Naive B cell (primary cell): ENCODE results near the gene PAPOLA. TPM values are rescaled to one million over a fixed set of nuclear protein-coding genes. Genes with fewer than 3 reads are reported as not detected.
A peak's percentile ranks its signal among the peaks of the same experiment; 100 is the strongest.

Experiments used
- ATAC-seq, 2 donors: fragments of 150-1000 bp; cut with Tn5 transposase; 2 replicates each; pipeline ENCODE4 v1.10.0; 2021; ENCODE audit warnings: low read depth in 2 of 2, mild to moderate bottlenecking in 2 of 2, moderate library complexity in 2 of 2
- DNase-seq: peaks from one replicate; pipeline ENCODE4 v3.0.0; 2022
- H3K27ac Mint-ChIP-seq, 6 donors: one replicate each; pipeline ENCODE4 v1.8.0; 2020 to 2022; ENCODE audit warnings: mild to moderate bottlenecking in 6 of 6, mixed read lengths in 6 of 6, moderate library complexity in 5 of 6, inconsistent platforms in 2 of 6
- H3K27me3 Mint-ChIP-seq, 3 donors: one replicate each; pipeline ENCODE4 v1.8.0; 2021 to 2022; ENCODE audit warnings: mixed read lengths in 3 of 3, mild to moderate bottlenecking in 1 of 3
- H3K36me3 Mint-ChIP-seq, 2 donors: one replicate each; pipeline ENCODE4 v1.8.0; 2020 to 2022; ENCODE audit warnings: mixed read lengths in 2 of 2, inconsistent platforms in 1 of 2, mild to moderate bottlenecking in 1 of 2
- H3K4me1 Mint-ChIP-seq, 3 donors: one replicate each; pipeline ENCODE4 v1.8.0; 2020 to 2022; ENCODE audit warnings: mixed read lengths in 3 of 3, inconsistent platforms in 1 of 3, mild to moderate bottlenecking in 1 of 3, moderate library complexity in 1 of 3
- H3K4me3 Mint-ChIP-seq, 8 donors: one replicate each; pipeline ENCODE4 v1.8.0; 2020 to 2022; ENCODE audit warnings: mild to moderate bottlenecking in 8 of 8, mixed read lengths in 8 of 8, moderate library complexity in 8 of 8, inconsistent platforms in 2 of 8
- H3K9me3 Mint-ChIP-seq, 7 donors: one replicate each; pipeline ENCODE4 v1.8.0; 2020 to 2022; ENCODE audit warnings: mixed read lengths in 7 of 7, mild to moderate bottlenecking in 5 of 7, inconsistent platforms in 2 of 7, moderate library complexity in 1 of 7
- polyA plus RNA-seq, 6 donors: library from polyadenylated mRNA; unstranded; fragments of 300-500 nt; fragmentation: Illumina TruSeq; gene quantifications; one replicate each; pipeline ENCODE4 v1.2.3, GENCODE V29; 2021; ENCODE audit warnings: low read depth in 6 of 6

The PAPOLA gene
- polyA plus RNA-seq, 6 donors from 2014 or later, result 100 to 157 (median 128) TPM

GRCh38 chr14:96508900-96509299, 6.7 kb downstream of the PAPOLA start:
- Mint-ChIP-seq H3K4me1 (peaks cover 57 to 94% (median 78%) of the 10 kb centered on the region in 3 donors), H3K27ac (peak overlapping the region in 4 of 6 donors; percentile 33 to 78 (median 66)), H3K9me3 (no peaks in the 10 kb centered on the region), H3K4me3 (peak overlapping the region in 3 of 8 donors; percentile 31 to 66 (median 39)), H3K36me3 (no peaks in the 10 kb centered on the region), H3K27me3 (no peaks in the 10 kb centered on the region)
- DNase-seq (no peak), ATAC-seq (no peak)

- Mint-ChIP-seq H3K9me3 (no peaks in the 10 kb centered on the region), H3K27ac (peak overlapping the region in 5 of 6 donors; percentile 33 to 78 (median 74)), H3K36me3 (no peaks in the 10 kb centered on the region), H3K4me3 (peak overlapping the region in 2 of 8 donors; percentile 47 to 49), H3K27me3 (no peaks in the 10 kb centered on the region), H3K4me1 (peaks cover 52 to 94% (median 78%) of the 10 kb centered on the region in 3 donors)
- DNase-seq (no peak), ATAC-seq (peak; percentile 32 to 41)
These were observed 7.4 kb downstream of the PAPOLA start for GRCh38 chr14:96509457-96510090.

GRCh38 chr14:96511146-96511545, 9.0 kb downstream of the PAPOLA start:
- H3K27me3 Mint-ChIP-seq, result no peaks in the 10 kb centered on the region
- peak overlapping the region in 6 of 8 donors; percentile 1 to 63 (median 39) for H3K4me3 Mint-ChIP-seq
- no peaks in the 10 kb centered on the region for H3K36me3 Mint-ChIP-seq
- H3K4me1 Mint-ChIP-seq, result peaks cover 52 to 92% (median 77%) of the 10 kb centered on the region in 3 donors
- DNase-seq, result no peak
- peak overlapping the region in 5 of 6 donors; percentile 42 to 74 (median 49) for H3K27ac Mint-ChIP-seq
- H3K9me3 Mint-ChIP-seq, result no peaks in the 10 kb centered on the region
- no peak for ATAC-seq

- Mint-ChIP-seq H3K9me3 (no peaks in the 10 kb centered on the region), H3K4me1 (peaks cover 56 to 92% (median 76%) of the 10 kb centered on the region in 3 donors), H3K27ac (peak overlapping the region in 5 of 6 donors; percentile 7 to 74 (median 49)), H3K36me3 (no peaks in the 10 kb centered on the region), H3K4me3 (peak overlapping the region in 5 of 8 donors; percentile 1 to 63 (median 28)), H3K27me3 (no peaks in the 10 kb centered on the region)
- DNase-seq, result no peak
- ATAC-seq, result no peak
These were observed 9.5 kb downstream of the PAPOLA start for GRCh38 chr14:96511667-96512066.

GRCh38 chr14:96512122-96512521, 9.9 kb downstream of the PAPOLA start:
- Mint-ChIP-seq H3K36me3 (no peaks in the 10 kb centered on the region), H3K4me3 (peak overlapping the region in 5 of 8 donors; percentile 32 to 52 (median 41)), H3K27ac (peak overlapping the region in 2 of 6 donors; percentile 68 to 77), H3K9me3 (no peaks in the 10 kb centered on the region), H3K27me3 (no peaks in the 10 kb centered on the region), H3K4me1 (peaks cover 60 to 93% (median 79%) of the 10 kb centered on the region in 3 donors)
- ATAC-seq, result peak in 1 of 2 donors; percentile 11
- DNase-seq, result no peak

GRCh38 chr14:96512602-96513397, 10.6 kb downstream of the PAPOLA start:
- H3K27ac Mint-ChIP-seq, result peak overlapping the region in 5 of 6 donors; percentile 64 to 87 (median 77)
- H3K9me3 Mint-ChIP-seq, result no peaks in the 10 kb centered on the region
- peaks cover 65 to 93% (median 84%) of the 10 kb centered on the region in 3 donors for H3K4me1 Mint-ChIP-seq
- ATAC-seq (peak; percentile 50), DNase-seq (no peak)
- no peaks in the 10 kb centered on the region for H3K36me3 Mint-ChIP-seq
- peak overlapping the region in 6 of 8 donors; percentile 32 to 59 (median 45) for H3K4me3 Mint-ChIP-seq
- H3K27me3 Mint-ChIP-seq, result no peaks in the 10 kb centered on the region

- peak overlapping the region; percentile 2 to 86 (median 74) for H3K4me3 Mint-ChIP-seq
- peak overlapping the region; percentile 49 to 91 (median 78) for H3K27ac Mint-ChIP-seq
- ATAC-seq, result peak; percentile 60 to 65
- H3K27me3 Mint-ChIP-seq, result no peaks in the 10 kb centered on the region
- no peaks in the 10 kb centered on the region for H3K9me3 Mint-ChIP-seq
- no peak for DNase-seq
- no peaks in the 10 kb centered on the region for H3K36me3 Mint-ChIP-seq
- H3K4me1 Mint-ChIP-seq, result peaks cover 53 to 94% (median 84%) of the 10 kb centered on the region in 3 donors
These were observed 12.5 kb downstream of the PAPOLA start for GRCh38 chr14:96514694-96515093.

GRCh38 chr14:96515731-96516130, 13.5 kb downstream of the PAPOLA start:
- Mint-ChIP-seq H3K9me3 (no peaks in the 10 kb centered on the region), H3K27me3 (no peaks in the 10 kb centered on the region)

GRCh38 chr14:96516351-96516750, 14.2 kb downstream of the PAPOLA start:
- H3K4me3 Mint-ChIP-seq, result peak overlapping the region in 4 of 8 donors; percentile 21 to 64 (median 28)
- no peak for DNase-seq
- peaks cover 0 to 5% of the 10 kb centered on the region in 2 donors for H3K36me3 Mint-ChIP-seq
- H3K27ac Mint-ChIP-seq, result peak overlapping the region in 5 of 6 donors; percentile 33 to 90 (median 76)
- peaks cover 53 to 86% (median 76%) of the 10 kb centered on the region in 3 donors for H3K4me1 Mint-ChIP-seq
- ATAC-seq, result no peak
- H3K27me3 Mint-ChIP-seq, result no peaks in the 10 kb centered on the region
- H3K9me3 Mint-ChIP-seq, result no peaks in the 10 kb centered on the region

More at GRCh38 chr14:96515731-96516130, 13.5 kb downstream of the PAPOLA start:
- Mint-ChIP-seq H3K4me3 (peak overlapping the region in 4 of 8 donors; percentile 13 to 64 (median 42)), H3K36me3 (peaks cover 0 to 5% of the 10 kb centered on the region in 2 donors), H3K4me1 (peaks cover 59 to 91% (median 82%) of the 10 kb centered on the region in 3 donors), H3K27ac (peak overlapping the region; percentile 9 to 95 (median 79))
- ATAC-seq (no peak), DNase-seq (no peak)

GRCh38 chr14:96519970-96520369, 17.8 kb downstream of the PAPOLA start:
- Mint-ChIP-seq H3K36me3 (peaks cover 0 to 5% of the 10 kb centered on the region in 2 donors), H3K27ac (peak overlapping the region; percentile 62 to 96 (median 89)), H3K4me3 (peak overlapping the region in 5 of 8 donors; percentile 12 to 67 (median 60)), H3K9me3 (no peaks in the 10 kb centered on the region), H3K27me3 (no peaks in the 10 kb centered on the region), H3K4me1 (peaks cover 35 to 58% (median 47%) of the 10 kb centered on the region in 3 donors)
- DNase-seq (peak; percentile 44), ATAC-seq (peak; percentile 97 to 98)

GRCh38 chr14:96525452-96525851, 23.3 kb downstream of the PAPOLA start:
- peak overlapping the region in 1 of 6 donors; percentile 42 for H3K27ac Mint-ChIP-seq
- H3K4me3 Mint-ChIP-seq, result no peak overlapping the region
- no peak for ATAC-seq
- H3K9me3 Mint-ChIP-seq, result no peaks in the 10 kb centered on the region
- no peaks in the 10 kb centered on the region for H3K27me3 Mint-ChIP-seq
- DNase-seq, result no peak
- H3K4me1 Mint-ChIP-seq, result peaks cover 5 to 8% (median 6%) of the 10 kb centered on the region in 3 donors
- peaks cover 6 to 10% of the 10 kb centered on the region in 2 donors for H3K36me3 Mint-ChIP-seq

- Mint-ChIP-seq H3K27ac (peak overlapping the region in 1 of 6 donors; percentile 42), H3K4me3 (no peak overlapping the region), H3K4me1 (no peaks in the 10 kb centered on the region), H3K36me3 (no peaks in the 10 kb centered on the region), H3K27me3 (no peaks in the 10 kb centered on the region), H3K9me3 (no peaks in the 10 kb centered on the region)
- DNase-seq (no peak), ATAC-seq (no peak)
These were observed 30.4 kb downstream of the PAPOLA start for GRCh38 chr14:96532632-96533031.

GRCh38 chr14:96536807-96537206, 34.6 kb downstream of the PAPOLA start:
- no peaks in the 10 kb centered on the region for H3K27me3 Mint-ChIP-seq
- ATAC-seq, result no peak
- H3K36me3 Mint-ChIP-seq, result no peaks in the 10 kb centered on the region
- peaks cover 0 to 3% (median 0%) of the 10 kb centered on the region in 3 donors for H3K4me1 Mint-ChIP-seq
- peak overlapping the region in 2 of 6 donors; percentile 20 to 38 for H3K27ac Mint-ChIP-seq
- H3K9me3 Mint-ChIP-seq, result no peaks in the 10 kb centered on the region
- no peak for DNase-seq
- no peak overlapping the region for H3K4me3 Mint-ChIP-seq
